GM18498 (cell line): ENCODE measurements around the gene RASSF7.

ENCODE experiments used
- ATAC-seq: cut with Tn5 transposase; IDR thresholded peaks from one replicate; pipeline ENCODE4 v1.9.1; 2021; ENCODE audit warnings: mild to moderate bottlenecking, moderate library complexity; ENCODE audit not compliant: unreplicated experiment

The RASSF7 gene

GRCh38 chr11:579830-580601 is 19.2 kb downstream of the RASSF7 start:
- no peak for ATAC-seq

- no peak for ATAC-seq
Measured at GRCh38 chr11:581342-581741, 20.6 kb downstream of the RASSF7 start.

DNA sequence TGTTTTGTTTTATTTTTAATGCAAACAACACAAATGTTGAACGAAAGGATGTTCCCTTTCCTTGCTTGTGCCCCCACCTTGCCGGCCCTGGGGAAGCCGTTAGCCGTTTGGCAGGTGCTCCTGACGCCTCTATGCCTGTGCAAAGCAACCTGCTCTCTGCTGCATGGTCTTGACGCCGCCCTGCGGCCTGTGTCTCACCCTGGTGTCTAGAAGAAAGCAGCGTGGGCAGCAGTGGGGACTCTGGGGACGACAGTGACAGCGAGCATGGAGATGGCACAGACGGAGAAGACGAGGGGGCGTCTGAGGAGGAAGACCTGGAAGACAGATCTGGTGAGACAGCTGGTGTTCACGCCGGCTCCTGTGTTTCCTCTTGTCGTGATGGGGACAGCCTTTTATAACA is 21.0 kb downstream of the RASSF7 start:
- ATAC-seq = no peak

GRCh38 chr11:584287-584686 is 23.5 kb downstream of the RASSF7 start:
- ATAC-seq = no peak

DNA sequence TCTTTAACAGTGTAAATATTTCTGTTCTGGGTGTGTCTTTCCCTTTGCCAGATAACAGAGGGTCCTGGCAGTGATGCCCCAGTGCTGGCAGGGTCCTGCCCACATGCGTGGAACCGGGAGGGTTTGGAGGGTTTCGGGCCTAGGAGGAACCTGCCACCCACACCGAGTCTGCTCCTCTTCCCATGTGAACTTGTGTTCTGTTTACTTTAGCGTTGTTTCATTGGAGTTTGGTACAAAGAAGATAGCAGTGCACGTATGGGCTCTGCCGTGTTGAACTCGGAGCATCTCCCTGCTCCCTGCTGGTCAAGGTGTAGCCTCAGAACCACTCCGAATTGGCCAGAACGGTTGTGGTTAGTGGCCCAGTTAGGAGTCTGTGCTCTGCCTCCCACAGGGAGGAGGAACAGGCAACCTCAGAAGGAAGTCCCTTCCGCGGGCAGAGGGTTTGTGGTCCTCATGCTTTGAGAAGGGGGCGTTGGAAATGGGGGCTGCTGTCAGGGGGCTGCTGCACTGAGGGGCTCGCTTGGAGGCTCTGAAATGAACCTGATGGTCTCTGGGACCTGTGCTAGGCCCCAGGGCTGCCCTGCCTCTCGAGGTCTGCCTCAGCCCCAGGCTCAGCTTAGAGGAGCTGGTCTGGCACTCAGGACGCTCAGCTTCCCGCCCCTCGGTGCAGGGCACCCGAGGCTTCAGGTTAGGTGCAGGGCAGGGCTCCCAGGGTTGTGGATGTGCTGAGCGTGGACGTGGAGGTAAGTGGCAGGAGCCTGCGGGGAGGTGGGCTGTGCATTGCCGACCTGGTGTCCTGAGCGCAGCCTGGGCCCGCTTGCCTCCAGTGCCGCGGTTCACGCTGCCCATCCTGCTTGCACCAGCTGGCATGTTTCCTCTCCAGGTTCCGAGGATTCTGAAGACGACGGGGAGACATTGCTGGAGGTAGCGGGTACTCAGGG is 25.9 kb downstream of the RASSF7 start:
- ATAC-seq = no peak

DNA sequence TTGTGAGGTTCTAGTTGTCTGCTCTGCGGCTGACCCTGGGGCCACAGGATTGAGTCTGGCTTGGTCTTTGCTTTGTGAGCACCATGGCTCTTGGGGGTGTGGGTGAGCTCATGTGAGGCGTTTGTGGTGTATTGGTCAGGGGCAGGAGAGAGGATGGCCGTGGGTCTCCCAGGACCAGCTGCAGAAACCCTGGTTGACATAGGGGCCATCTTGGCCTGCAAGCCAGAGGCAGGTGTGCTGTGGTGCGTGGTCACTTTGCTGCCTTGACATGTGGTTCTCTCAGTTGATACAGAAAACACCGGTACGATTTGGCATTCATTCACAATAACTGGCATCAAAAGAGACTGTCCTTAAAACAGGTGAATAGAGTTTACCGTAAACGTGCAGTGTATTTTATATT is 26.8 kb downstream of the RASSF7 start:
- no peak for ATAC-seq

DNA sequence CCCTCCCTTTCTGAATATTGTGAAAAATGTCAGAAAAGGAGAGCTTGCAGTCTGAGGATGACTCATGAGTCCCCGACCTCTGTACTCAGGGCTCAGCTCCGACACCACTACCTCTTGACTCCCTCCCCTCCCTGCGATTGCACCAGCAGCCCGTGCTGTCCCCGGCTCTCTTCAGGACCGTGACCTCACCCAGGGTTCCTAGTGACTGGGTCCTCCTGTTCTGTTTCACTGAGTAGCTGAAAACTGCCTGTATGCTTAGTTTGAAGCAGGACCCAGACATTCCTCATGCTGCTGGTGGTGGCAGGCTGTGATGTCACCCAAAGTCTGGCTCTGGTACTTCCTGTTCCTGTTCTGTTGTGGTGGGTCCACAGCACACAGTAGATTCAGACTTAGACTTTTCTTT is 27.2 kb downstream of the RASSF7 start:
- no peak for ATAC-seq

- ATAC-seq = no peak
Measured at GRCh38 chr11:589798-590197, 29.0 kb downstream of the RASSF7 start.

DNA sequence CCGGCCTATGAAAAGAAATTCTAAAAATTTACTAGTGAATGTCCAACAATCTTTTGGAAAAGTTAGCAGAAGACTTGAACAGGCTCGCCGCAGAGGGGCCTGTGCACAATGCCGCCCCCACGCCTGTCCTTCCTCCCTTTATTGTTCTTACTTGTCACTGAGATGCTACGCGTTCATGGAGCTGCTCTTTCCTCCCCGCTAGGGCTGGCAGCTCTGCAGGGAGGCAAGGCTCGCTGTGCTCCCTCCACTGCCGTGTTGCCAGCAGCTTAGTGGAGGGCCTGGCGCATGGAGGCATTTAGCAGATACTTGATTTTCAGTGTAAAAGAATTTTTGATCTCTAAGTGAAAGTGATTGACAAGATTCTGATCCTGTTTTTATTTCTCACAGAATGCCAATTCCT is 30.2 kb downstream of the RASSF7 start:
- ATAC-seq = no peak

- ATAC-seq = no peak
Measured at GRCh38 chr11:592501-592900, 31.7 kb downstream of the RASSF7 start.

DNA sequence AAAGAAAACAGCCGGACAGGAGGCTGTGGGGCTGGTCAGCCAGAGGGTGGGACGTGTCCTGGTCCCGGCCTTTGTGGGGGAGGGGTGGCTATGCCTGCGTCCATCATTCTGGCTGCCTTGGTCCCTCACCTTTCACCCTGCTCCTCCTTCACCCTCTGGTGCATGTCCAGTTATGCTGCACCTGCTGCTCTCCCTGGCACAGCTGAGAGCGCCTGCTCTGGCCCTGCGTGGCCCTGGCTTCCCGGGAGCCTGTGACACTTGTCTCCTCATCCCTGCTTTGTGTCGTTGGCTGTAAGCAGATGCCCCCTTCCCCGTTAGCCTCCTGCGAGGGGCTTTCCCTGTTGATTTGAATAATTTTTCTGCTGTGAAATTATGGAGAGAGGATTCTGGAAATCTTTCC is 32.1 kb downstream of the RASSF7 start:
- no peak for ATAC-seq

DNA sequence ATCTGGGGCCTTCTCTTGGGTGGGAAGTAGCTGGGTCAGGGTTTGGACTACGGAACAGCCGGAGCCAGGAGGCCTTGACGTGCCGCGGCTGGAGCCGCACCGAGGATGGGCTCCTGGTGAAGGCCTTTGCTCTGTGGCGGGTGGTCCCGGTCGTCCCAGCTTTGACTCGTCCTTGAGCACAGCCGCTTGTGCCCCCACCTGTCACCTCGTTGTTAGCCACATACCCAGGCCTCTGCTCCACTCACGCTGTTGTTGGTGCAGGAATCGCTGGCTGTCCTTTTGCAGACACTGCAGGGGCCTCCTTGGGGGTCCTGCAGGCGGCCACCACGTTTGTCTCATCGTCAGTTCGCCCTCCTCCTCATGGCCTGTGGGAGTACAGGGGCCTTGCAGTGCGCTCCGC is 32.6 kb downstream of the RASSF7 start:
- ATAC-seq = no peak

- ATAC-seq = no peak
Measured at GRCh38 chr11:595400-595799, 34.6 kb downstream of the RASSF7 start.

- ATAC-seq = no peak
Measured at GRCh38 chr11:596374-596773, 35.6 kb downstream of the RASSF7 start.

- no peak for ATAC-seq
Measured at GRCh38 chr11:597166-597725, 36.5 kb downstream of the RASSF7 start.

DNA sequence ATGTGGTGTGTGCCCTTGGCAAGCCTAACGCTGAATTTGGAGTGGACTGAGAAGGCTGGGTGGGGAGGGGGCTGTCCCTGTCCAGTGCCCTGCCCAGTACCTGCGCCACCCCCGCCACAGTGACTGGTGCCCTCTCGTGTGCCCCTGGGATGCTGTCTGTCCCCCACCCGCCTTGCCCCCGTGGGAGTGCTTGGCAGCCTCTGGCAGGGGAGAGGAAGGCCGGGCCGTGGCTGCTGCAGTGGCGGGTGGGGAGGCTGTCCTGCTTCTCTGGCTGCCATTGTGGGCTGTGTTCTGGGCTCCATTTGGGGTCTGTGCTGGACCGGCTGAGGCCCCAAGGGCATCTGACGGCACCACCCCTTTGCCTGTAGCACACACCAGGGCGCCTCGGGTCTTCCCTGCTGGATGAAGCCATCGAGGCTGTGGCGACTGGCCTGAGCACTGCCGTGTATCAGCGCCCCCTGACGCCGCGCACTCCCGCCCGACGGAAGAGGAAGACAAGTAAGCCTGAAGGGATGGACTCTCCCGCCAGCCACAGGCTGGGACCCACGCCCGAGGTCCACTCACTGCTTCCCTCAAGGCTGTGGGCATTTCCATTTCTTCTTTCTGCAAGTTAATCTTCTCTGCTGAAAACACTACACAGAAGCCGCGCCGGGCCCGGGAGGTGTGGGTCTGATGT is 37.4 kb downstream of the RASSF7 start:
- no peak for ATAC-seq

DNA sequence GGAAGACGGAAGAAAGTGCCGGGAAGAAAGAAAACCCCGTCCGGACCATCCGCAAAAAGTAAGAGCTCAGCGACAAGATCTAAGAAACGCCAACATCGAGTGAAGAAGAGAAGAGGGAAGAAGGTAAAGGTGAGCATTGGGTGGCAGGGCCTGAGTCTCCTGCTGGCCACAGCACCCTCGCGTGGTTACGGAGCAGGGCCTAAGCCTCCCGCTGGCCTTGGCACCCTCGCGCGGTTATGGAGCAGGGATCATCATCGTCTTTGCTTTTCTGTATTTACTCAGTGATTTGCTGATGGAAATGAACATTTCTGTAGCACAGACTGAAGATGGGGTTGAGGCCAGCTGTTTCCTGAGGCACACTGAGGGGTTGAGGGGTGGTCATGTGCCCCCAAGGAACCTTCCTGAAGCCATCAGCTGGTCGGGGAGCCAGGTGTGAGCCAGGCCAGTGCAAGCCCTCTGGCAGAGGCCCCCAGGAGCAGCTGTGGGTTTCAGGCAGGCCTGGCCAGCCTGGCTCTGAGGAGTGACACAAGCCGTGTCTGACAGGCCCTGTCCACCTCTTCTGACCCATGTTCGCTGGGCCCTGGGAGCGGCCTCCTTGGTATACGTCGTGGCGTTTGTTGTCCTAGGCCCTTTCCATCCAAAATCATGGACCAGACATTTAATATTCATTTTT is 40.9 kb downstream of the RASSF7 start:
- no peak for ATAC-seq

GRCh38 chr11:603154-603553 is 42.4 kb downstream of the RASSF7 start:
- ATAC-seq = no peak

DNA sequence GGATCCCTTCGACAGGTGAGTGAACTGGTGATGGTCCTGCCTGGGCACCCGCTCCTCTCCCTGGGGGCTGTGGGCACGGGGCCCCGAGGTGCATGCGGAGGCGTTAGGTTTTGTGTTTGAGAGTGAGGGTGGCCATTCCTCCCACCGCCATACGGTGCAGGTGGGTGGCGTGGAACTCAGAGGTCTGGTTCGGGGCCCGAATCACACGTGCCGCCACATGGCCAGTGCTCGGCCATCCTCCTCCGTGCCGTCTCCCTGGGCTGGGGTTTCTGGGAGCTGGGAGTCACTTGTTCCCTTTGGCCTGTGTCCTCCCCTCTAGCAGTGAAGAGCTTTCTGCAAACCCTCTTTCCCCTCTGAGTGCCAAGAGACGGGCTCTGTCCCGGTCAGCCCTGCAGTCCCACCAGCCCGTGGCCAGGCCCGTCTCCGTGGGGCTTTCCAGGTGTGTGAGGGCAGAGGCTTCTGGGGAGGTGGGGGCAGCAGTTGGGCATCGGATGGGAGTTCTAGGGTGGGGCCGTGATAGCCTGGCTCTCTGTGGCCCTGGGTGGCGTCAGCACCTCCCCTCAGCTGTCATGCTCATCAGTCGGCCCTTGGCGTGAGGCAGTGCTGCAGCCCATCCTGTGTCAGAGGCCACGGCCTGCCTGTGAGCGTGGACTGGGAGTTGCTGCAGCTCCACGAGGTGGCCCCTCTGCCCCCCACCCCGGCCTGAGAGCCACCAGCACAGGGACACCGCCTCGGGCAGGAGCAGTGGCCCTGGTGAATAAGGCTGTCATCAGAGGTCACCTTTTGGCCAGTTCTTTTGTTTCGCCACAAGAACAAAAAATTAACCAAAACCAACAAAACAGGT is 44.7 kb downstream of the RASSF7 start:
- ATAC-seq = no peak

DNA sequence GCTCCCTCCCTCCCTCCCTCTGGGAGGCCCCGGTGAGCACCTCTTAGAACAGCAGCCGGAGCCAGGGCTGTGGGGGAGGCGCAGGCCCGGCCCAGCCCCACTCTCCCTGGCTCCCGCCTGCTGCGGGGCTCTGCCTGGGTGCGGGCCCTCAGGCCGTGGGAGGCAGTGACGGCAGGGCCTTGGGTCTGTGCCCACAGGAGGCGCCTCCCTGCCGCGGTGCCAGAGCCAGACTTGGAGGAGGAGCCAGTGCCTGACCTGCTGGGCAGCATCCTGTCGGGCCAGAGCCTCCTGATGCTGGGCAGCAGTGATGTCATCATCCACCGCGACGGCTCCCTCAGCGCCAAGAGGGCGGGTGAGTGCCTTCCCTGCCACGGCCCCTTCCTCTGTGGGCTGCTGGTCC is 45.5 kb downstream of the RASSF7 start:
- no peak for ATAC-seq
